GM19467 (cell line): ENCODE results near the gene KNG1.
"Not testable (repeated sequence)": the region's sequence is repeated elsewhere in the genome, so short reads cannot be mapped to it uniquely, and the experiment has no call there.

Experiments
- ATAC-seq: cut with Tn5 transposase; IDR thresholded peaks from one replicate; pipeline ENCODE4 v1.9.1; 2021; ENCODE audit warnings: mild to moderate bottlenecking, moderate library complexity; ENCODE audit not compliant: unreplicated experiment

KNG1 gene

DNA sequence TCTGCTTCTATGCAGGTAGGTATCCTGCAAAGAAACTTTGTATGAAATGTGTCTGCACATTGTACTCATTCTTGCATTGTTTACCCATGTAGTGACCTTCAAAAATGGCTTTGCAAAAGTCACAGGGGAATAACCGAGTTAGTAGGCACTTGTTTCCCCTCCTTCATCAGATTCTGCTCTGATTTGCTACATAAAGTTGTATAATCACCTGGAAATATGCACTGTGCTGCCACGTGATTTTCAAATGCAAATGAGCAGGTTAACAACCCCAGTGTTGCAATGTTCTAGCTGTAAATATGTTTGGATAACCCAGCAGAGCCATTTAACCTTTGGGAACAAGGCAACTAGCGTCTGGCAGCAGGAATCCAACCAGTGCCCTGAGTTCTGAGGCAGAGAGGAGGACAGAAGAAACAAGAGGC is at the start of gene KNG1:
Gene KNG1 (plus strand): TSS at position 321 of the 419 bp plus-strand sequence. CDS start 184 bp downstream, outside the sequence.
- no peak for ATAC-seq

DNA sequence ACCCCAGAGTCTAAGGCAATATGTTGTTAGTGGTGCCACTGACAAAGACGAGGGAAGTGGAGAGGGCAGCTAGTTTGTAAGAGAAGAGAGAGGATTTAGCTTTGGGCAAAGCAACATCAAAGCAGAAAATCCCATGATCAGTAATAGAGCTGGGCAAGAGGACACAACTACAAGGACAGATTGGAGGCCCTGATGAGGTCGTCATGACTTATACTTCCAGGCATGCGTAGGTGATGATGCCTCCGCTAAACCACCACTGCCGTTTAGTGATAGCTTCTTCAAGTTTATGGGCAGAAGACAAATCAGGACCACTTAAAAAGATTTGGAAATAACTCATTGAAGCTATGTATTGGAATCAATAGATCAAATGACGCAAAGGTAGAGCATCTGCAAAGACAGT is 48.7 kb upstream of the KNG1 start:
- no peak for ATAC-seq

DNA sequence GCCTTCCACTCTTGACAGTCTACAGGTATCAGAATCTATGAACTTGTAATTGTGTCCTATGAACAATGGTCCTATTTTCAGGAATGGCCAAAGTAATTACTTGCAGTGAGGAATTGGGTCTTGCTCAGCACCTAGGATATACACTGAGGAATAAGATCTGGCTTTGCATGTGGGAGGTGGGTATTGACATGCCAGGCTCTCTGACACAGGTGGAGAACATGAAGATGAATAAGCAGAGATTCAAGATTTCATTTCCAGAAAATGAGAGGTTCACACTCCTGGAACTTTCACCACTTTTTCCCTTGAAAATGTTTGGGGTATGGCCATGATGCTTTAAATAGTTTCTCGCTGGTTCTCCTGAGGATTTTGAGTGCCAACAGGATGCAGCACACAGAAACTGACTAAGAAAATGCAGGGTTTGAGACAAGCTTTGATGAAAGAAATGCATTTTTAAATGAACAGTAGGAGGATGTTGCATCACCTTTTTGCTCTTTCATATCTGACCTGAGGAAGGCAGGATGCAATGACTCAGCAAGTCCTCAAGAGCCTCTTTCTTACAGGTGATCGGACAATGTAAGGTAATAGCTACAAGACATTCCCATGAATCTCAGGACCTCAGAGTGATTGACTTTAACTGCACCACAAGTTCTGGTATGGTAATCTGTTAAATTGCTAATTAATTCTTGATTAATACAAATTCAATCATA is 47.6 kb upstream of the KNG1 start:
- ATAC-seq: no peak

DNA sequence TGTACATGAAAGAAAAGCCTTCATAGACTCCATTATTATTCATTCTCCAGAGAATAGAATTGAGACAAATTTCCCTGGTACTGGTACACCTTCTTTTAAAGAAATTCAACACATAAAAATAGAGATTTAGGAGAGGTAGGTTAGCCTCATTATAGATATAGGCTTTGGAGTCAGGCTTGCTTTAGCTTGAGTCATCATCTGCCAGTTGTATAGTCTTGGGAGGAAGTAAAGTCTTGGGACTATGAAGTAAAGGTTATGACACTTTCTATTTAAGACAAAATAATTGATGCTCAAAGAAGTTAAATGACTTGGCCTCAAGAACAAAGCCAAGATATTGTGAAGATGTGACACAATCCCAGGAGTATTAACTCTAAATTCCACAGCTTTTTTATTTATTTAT is 47.0 kb upstream of the KNG1 start:
- ATAC-seq: no peak

DNA sequence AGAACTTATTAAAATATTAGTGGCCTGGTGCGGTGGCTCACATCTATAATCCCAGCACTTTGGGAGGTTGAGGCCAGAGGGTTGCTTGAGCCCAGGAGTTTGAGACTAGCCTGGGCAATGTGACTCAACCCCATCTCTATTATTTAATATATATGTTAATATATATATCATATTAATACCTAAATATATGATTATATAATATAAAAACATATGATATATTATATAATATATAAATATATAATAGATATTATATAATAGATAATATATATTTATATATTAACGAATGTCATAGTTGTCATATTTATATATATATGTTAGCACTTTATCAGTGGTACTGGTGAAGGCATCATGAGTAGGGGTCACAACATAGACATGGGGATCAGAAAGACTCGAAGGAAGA is 46.1 kb upstream of the KNG1 start:
- ATAC-seq: no peak

DNA sequence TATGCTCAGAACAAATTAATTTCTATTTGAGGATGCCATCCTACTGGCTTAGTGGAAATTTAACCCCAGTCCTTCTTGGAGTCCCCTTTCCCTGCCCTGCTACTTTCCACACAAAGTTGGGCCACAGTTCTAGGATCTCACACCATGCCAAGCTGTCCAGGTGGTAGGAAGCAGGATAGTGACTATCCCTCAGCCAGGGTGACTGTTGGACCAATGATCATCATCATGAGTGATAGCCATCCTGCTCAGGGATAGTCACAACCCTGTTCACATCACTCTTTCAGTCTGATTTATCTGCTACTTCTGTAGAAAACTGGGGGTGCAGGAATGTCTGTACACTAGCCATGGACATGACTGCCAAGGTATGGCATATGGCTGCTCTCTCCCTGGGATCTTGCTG is 38.6 kb upstream of the KNG1 start:
- no peak for ATAC-seq

DNA sequence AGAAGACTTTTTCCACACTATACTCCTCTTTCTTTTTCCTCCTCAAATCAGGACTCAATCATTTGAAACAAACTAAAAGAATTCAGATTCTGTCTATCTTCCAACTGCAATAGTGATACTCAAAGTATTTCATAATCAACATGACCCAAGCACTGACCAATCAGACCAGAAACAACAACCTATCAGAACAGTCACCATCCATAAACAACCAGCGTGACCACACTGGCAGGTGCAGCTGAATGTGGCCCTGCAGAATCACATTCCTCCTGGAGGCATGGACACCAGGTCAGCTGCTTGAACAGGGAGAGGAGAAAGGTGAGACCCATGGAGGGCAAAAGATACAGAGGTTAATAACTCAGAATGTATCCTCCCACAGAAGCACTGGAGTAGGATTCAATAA is 38.0 kb upstream of the KNG1 start:
- no peak for ATAC-seq

DNA sequence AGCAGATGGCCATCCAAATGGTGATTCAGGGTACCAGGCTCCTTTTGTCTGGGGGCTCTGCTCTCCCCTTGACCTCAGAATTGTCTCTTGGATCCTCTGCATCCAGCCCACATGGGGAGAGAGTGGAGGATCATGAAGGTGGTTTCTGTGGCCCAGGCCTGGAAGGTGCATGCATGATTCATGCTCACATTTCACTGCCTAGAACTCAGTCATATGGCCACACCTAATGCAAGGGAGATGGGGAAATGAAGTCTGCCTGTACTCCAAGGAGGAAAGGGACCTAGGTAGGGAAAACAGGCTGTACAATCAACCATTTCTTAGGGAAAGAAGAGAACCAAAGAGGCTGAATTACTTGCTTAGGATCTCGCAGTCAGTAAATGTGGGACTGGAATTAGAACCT is 36.3 kb upstream of the KNG1 start:
- no peak for ATAC-seq

DNA sequence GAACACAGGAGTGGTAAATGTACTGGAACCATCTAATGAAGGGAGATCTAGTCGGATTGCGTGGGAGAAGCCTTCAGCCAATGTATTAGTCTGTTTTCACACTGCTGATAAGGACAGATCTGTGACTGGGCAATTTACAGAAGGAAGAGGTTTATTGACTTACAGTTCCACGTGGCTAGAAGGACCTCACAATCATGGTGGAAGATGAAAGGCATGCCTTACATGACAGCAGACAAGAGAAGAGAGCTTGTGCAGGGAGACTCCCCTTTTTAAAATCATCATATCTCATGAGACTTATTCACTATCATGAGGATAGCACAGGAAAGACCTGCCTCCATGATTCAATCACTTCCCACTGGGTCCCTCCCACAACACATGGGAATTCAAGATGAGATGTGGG is 34.3 kb upstream of the KNG1 start:
- ATAC-seq: no peak

DNA sequence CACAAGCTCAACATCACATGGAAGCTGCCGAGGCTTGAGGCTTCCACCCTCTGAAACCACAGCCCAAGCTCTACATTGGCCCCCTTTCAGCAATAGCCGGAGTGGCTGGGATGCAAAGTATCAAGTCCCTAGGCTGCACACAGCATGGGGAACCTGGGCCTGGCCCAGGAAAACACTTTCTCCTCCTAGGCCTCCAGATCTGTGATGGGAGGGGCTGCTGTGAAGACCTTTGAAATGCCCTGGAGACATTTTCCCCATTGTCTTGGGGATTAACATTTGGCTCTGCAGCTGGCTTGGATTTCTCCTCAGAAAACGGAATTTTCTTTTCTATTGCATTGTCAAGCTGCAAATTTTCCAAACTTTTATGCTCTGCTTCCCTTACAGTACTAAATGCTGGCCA is 33.2 kb upstream of the KNG1 start:
- ATAC-seq: no peak

DNA sequence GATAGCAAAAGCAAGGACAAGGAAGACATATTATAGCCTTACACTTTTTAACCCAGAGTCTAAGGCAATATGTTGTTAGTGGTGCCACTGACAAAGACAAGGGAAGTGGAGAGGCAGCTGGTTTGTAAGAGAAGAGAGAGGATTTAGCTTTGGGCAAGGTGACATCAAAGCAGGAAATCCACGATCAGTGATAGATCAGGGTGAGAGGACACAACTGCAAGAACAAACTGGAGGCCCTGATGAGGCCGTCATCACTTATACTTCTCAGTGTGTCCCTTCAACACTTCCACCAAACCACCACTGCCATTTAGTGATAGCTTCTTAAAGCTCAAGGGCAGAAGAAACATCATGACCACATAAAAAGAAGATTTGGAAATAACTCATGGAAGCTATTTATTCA is 30.7 kb upstream of the KNG1 start:
- ATAC-seq: not testable (repeated sequence)

DNA sequence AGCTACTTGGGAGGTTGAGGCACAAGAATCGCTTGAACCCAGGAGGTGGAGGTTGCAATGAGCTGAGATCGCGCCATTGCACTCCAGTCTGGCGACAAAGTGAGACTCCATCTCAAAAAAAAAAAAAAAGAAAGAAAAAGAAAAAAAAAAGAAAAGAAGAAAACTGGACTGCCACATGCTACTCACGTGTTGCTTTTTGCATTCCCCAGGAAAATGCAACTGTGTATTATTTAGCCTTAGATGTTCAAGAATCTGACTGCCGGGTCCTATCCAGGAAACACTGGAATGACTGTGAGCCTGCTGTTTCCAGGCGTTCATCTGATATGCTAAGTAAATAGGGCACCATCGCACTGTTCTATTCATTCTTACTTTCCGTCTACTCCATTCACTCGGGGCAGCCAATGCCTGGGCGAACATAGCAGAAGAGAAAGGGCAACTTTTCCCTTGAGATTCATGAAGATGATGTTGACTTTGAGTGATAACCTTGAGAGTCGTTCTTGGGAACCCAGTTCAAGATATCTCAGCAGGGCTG is 30.0 kb upstream of the KNG1 start:
- no peak for ATAC-seq

DNA sequence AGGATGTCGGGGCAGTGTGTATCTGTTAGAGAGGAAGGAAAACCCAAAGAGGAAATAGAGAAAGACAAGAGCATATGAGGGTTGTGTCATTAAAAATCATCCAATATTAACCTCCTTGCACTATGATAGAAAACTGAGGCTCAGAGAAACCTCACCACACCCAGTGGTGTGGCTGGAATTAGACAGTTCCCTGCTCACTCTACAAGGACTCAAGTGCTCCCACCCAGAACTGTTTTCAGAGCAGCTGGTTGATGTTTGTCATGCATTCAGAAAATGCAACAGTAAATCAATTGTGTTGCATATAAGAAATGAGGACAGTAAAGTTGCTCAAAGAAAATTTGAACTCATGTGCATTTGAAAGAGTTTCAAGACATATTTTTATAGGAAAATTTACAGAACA is 26.9 kb upstream of the KNG1 start:
- ATAC-seq: not testable (repeated sequence)

DNA sequence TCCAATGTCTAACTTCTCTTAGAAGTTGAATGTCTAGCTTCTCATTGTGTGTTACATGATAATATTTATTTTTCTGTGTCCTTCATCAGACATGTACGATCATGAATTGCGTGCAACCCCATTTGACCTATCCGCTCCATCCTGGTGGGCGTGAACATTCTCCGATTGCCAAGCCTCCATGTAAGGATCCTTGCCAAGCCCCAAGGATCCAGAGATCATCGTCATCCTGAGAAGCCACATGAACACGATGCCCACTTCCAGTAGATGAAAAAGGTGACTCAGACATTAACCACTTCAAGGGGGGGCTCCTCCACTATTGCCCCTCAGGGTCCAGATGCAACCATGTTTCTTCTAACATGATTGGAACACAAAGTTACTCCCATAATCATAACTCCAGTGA is 25.5 kb upstream of the KNG1 start:
- ATAC-seq: no peak

DNA sequence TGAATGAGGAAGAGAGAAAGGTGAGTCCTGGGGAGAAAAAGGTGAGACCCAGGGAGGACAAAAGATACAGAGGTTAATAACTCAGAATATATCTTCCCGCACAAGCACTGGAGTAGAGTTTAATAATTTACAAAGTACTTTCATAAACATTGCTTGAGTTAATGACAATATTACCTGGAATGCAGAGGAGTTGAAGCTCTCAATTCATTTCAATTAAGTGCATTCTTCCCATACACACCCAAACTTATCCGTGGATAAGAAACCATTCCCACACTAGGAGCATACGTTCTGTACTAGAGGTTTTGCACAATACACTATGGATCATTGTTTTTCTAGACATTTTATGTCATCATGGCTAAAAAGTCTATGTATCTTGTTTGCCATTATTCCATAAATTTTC is 23.3 kb upstream of the KNG1 start:
- ATAC-seq: no peak

DNA sequence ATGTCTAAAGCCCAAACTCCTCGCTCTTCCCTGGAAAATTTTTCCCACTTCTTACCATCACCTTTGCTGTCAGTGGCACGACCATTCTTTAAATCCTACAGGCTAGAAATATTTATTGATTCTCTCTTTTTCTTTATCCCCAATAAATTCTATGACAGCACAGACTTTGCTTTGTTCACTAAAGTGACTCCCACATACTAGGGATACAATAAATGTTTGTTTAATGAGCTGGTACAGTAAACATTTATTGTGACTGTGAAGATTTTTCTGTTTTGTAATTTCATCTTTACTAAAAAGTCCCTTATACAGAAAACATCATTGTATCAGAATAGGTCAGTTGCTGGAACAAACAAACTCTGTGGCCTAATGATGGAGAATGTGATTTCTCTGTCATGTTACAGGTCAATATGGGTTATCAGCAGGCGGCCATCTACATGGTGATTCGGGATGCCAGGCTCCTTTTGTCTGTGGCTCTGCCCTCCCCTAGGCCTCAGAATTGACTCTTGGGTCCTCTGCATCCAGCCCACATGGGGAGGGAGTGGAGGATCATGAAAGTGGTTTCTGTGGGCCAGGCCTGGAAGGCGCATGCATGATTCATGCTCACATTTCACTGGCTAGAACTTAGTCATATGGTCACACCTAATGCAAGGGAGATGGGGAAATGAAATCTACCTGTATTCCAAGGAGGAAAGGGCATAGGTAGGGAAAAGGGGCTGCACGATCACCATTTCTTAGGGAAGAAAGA is 22.7 kb upstream of the KNG1 start:
- no peak for ATAC-seq

DNA sequence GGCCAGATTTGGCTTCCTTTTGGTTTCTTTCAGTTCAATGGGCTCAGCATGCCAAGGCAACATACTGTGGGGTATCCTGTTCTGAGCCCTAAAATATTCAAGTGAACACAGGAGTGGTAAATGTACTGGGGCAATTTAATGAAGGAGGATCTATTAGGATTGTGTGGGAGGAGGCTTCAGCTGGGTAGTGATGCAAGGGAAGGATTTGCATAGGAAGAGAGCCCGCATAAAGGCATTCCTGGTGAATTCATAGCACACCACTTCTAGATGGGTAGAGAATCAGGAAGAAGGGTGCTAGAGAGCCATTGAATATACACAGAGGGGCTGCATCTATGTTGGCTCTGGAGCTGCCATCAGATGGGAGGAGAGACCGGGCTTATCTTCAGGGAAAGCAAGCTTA is 20.6 kb upstream of the KNG1 start:
- ATAC-seq: no peak

DNA sequence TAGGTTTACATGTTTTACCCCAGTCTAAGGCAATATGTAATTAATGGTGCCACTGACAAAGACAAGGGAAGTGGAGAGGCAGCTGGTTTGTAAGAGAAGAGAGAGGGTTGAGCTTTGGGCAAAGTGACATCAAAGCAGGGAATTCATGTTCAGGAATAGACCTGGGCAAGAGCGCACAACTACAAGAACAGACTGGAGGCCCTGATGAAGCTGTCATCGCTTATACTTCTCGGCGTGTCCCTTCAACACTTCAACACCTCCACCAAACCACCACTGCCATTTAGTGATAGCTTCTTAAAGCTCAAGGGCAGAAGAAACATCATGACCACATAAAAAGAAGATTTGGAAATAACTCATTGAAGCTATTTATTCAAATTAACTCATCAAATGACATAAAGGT is 19.6 kb upstream of the KNG1 start:
- ATAC-seq: no peak

DNA sequence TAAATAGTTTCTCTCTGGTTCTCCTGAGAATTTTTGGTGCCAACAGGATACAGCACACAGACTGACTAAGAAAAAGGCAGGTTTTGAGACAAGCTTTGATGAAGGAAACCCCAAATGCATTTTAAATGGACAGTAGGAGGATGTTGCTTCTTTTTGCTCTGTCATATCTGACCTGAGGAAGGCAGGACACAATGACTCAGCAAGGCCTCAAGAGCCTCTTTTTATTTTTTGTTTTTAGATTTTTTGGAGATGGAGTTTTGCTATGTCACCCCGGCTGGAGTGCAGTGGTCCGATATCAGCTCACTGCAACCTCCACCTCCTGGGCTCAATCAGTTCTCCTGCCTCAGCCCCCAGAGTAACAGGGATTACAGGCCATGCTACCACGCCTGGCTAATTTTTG is 16.9 kb upstream of the KNG1 start:
- ATAC-seq: no peak

DNA sequence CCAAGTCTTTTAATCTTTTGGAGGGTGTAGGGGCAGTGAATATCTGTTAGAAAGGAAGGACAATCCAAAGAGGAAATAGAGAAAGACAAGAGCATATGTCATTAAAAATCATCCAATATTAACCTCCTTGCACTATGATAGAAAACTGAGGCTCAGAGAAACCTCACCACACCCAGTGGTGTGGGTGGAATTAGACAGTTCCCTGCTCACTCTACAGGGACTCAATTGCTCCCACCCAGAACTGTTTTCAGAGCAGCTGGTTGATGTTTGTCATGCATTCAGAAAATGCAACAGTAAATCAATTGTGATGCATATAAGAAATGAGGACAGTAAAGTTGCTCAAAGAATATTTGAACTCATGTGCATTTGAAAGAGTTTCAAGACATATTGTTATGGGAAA is 14.7 kb upstream of the KNG1 start:
- ATAC-seq: not testable (repeated sequence)

DNA sequence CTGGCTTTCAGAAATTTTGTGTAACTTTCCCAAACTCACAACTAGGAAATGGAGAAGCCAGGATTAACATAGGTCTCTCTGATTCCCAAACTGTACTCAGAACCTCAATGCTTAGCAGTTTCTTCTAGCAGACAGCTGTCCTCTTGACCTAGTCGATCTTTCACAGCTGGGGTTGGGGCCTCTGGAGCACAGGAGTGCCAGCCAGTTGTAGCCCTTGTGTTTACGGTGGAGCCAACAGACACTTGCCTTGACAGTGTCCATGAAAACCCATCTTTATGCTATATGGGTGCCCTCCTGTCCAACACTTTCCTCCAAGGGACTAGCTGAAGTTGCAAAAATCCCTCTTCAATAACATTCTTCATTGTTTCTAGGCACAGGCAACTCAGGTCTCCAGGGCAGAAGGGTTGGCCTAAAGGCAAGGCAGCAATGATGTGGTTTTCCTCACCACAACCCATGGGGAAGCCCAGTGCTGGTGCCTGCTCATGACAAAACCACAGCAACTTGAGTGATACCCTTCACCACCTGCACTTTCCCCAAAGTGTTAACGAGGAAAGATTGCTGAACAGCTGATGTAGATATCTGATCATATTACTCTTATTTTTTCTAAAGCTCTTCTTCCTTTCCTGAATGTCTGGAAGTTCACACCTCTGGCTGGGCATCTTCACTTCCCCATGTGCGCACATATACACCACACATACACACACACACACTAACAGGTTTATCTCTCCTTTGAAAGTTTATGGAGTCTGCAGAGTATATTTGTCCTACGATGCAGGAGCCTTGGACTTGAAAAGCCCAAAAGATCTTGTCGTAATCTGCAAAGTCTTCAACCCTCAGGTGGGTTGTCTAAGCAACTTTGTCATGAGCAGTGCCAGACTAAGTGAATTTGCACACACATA is 11.0 kb upstream of the KNG1 start:
- ATAC-seq: no peak
